Cortex of kidney (tissue), 1 donor: ENCODE results near the gene SLC34A1.

Experiments used
- DNase-seq: peaks from one replicate; lab custom pipeline; 2025; lab: John Stamatoyannopoulos, UW

The SLC34A1 gene

DNA sequence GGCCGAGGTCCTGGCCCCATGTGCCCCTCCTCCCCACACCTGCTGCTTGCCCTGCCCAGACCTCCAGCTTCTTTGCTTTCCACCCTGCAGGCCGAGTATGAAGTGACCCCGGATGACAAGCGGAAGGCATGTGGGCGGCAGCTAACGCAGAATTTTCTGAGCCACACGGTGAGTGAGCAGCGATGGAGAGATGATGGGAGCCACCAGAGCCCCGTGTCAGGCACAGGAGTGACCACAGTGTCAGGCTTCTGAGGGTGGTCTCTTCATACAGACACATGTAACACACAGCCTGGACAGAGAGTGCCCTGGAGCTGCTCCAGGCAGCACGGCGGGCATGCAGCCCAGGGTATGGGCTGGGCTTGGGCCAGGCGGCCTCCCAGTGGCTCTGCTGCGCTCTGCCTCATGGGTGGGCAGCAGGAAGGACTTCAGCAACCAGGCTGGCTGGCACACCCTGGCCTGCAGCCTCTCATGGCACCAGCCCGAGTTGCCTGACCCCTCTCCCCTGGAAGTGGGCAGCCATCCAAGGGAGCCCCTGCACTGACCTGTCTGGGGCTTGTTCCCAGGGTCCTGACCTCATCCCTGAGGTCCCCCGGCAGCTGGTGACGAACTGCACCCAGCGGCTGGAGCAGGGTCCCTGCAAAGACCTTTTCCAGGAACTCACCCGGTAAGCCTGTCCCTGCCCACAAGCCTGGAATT, 48.1 kb downstream of the SLC34A1 start:
- no peak for DNase-seq

DNA sequence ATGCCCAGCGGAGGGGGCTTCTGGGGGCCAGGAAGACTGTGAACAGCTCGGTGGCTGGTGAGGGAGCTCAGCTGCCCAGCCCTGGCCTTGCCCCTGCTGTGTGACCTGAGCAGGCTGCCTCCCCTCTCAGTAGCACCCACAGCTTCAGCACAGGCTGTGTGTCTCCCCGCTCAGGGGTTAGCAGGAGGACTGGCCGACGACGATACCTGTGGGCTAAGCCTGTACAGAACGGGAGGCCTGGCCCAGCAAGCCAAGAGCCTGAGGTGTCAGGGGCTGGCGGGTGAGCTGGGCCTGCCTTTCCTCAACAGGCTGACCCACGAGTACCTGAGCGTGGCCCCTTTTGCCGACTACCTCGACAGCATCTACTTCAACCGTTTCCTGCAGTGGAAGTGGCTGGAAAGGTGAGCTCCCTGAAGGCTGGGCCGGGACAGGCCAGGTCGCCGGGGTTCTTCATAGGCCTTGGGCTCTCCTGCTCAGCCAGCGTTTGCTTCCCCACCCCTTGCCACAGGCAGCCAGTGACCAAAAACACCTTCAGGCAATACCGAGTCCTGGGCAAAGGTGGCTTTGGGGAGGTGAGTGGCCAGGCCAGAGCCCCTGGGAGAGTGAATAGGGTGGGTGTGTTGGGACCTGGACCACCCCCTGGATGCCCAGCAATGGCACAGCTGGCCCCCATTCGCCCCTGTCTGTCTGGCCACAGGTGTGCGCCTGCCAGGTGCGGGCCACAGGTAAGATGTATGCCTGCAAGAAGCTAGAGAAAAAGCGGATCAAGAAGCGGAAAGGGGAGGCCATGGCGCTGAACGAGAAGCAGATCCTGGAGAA, 48.8 kb downstream of the SLC34A1 start:
- no peak for DNase-seq

DNA sequence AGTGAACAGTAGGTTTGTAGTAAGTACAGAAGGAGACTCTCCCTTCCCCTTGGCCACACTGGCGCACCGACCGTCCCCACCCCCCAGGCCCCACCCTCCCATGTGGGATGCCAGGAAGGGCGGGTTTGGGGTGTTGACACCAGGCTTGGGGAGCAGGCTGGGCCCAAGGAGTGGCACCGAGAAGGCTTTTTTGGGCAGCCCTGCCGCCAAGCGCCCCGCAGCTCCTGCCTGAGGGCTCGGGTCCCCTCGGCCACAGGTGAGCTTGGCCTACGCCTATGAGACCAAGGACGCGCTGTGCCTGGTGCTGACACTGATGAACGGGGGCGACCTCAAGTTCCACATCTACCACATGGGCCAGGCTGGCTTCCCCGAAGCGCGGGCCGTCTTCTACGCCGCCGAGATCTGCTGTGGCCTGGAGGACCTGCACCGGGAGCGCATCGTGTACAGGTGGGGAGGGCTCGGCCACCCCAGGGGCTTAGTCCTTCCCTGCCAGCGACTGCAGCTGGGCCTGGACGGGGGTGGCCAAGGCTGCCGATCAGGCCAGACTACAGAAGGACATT, 49.5 kb downstream of the SLC34A1 start:
- DNase-seq, result no peak

DNA sequence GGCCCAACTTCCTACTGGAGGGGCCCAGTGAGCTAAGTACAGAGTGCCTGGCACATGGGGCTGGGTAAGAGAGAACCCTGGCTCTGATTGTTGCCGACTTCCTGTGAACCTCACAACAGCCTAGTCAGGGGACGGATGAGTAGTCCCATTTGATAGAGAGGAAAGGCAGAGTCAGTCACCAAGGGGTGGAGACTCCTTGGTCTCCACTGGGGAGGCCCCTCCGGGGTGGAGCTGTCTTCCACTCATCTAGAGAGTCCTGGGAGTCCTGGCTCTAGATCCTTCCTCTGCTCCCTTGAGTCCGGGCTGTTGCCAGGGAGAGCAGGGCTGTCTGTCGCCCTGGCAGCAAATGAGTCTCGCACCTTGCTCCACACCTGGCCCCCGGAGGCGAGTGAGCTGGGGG, 50.2 kb downstream of the SLC34A1 start:
- DNase-seq, result no peak

DNA sequence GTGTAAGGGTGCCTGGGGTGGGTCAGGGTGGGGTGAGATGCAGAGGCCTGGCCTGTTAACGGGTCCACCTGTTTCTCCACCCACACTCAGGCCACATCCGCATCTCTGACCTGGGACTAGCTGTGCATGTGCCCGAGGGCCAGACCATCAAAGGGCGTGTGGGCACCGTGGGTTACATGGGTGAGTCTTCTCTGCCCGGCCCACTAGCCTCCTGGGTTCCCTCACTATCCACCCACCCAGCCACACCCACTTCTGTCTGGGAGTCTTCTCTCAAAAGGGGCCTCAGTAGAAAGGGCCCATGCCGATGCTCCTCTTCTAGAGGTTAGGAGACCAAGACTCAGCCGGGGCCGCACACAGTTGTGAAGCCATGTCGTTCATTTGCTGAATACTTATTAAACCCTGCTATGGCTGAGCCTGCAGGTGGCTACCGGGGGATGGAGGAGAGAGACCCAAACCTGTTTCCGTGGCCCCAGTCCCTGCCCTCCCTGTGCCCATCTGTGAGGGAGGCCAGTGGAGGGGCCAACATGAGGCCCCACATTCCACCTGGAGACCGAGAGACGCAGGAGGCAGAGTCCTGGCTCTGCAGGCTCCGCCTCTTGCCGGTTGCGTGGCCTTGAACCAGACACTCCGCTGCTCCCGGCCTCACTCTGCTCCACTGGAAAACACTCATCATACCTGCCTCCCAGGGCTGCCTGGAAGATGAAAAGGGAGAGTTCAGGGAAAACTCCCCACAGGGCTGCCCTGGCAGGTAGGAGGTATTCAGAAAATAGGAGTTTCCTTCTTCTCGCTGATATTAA, 50.9 kb downstream of the SLC34A1 start:
- DNase-seq, result no peak

DNA sequence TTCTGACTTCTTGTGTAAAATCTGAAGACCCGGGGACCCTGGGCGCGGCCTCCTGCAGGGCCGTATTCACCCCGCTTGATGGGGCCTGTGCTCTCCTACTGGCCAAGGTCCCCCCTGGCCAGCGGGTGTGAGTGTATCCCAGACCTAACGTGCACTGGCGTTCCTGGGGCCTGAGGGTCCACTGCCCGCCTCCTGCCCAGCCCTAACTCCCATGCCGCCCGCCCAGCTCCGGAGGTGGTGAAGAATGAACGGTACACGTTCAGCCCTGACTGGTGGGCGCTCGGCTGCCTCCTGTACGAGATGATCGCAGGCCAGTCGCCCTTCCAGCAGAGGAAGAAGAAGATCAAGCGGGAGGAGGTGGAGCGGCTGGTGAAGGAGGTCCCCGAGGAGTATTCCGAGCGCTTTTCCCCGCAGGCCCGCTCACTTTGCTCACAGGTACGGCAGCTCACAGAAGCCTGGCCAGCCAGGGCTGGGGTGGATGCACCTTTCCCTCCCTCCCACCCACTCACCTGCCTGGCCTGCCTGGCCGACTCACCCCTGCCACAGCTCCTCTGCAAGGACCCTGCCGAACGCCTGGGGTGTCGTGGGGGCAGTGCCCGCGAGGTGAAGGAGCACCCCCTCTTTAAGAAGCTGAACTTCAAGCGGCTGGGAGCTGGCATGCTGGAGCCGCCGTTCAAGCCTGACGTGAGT, 51.8 kb downstream of the SLC34A1 start:
- DNase-seq, result no peak

DNA sequence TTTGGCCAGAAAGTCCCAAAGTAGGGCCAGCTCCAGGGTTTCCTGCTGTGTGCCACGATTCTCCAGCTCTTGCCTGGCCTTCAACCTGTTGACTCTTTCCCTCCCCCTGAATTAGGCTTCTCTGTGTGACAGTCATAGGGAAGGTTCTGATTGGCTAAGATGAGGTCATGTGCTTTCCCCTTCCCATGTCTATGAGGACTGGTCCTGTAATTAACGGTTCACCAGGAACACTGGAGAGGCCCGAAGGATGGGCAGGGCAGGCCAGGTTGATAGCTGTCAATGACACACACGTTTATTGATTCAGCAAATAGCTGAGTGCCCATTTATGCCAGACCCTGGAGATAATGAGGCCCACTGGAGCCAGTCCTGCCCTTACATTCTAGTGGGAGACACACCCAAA, 53.4 kb downstream of the SLC34A1 start:
- no peak for DNase-seq

DNA sequence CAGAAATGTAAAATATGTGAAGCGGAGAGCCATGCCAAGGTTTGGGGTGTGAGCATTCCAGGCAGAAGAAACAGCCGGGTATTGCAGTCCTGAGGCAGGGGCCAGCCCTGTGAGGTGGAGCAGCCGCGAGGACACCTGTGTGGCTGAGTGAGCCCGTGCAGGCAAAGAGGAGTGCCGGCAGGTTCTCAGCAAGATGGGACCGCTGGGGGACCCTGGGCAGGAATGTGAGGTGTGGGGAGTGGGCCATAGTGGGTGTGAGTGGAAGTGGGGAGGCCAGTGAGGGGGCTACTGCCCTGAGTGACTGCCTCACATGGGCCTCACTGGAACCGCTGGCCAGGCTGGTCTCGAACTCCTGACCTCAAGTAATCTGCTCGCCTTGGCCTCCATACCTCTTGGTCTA, 54.2 kb downstream of the SLC34A1 start:
- no peak for DNase-seq

DNA sequence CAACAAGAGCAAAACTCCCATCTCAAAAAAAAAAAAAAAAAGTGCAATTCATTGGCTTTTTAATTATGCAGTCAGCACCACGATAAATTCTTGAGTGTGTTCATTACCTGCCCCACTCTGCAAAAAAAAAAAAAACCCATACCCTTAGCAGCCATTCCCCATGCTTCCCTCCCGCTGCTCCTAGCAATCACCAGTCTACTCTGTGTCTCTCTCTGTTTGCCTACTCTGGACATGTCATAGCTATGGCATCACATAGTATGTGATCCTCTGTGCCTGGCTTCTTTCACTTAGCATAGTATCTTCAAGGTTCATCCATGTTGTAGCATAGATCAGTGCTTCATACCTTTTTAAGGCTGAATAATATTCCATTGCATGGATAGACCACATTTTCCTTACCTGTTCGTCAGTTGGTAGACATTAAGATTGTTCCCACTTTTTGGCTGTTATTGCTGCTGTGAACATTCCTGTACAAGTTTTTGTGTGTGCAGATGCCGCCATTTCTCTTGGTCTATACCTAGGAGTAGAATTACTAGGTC, 55.4 kb downstream of the SLC34A1 start:
- DNase-seq, result no peak

DNA sequence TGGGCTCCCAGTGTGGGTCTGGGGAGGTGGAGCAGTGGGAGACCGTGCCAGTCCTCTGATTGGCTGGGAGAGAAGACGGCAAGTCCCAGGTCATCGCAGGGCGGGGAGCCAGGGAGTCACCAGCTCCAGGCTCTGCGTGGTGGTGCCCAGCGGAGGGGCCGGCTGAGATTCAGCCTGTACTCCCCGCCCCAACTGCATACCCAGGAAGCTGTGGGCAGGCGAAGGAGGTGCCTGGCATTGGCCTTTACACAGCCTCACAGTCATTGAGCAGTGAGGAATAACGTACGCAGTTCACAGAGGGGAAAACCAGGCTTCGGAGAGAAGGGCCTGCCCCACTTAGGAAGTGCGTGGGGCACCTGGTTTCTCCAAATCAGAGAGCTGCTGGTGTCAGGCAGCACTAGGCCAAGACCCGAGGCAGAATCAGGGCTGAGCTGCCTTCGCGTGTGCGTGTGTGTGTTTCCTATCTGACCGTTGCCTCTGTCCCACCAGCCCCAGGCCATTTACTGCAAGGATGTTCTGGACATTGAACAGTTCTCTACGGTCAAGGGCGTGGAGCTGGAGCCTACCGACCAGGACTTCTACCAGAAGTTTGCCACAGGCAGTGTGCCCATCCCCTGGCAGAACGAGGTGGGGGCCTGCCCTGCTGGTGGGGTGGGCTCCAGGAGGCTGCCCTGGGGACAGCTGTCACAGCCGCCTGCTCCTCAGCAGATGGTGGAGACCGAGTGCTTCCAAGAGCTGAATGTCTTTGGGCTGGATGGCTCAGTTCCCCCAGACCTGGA, 56.2 kb downstream of the SLC34A1 start:
- DNase-seq, result no peak

DNA sequence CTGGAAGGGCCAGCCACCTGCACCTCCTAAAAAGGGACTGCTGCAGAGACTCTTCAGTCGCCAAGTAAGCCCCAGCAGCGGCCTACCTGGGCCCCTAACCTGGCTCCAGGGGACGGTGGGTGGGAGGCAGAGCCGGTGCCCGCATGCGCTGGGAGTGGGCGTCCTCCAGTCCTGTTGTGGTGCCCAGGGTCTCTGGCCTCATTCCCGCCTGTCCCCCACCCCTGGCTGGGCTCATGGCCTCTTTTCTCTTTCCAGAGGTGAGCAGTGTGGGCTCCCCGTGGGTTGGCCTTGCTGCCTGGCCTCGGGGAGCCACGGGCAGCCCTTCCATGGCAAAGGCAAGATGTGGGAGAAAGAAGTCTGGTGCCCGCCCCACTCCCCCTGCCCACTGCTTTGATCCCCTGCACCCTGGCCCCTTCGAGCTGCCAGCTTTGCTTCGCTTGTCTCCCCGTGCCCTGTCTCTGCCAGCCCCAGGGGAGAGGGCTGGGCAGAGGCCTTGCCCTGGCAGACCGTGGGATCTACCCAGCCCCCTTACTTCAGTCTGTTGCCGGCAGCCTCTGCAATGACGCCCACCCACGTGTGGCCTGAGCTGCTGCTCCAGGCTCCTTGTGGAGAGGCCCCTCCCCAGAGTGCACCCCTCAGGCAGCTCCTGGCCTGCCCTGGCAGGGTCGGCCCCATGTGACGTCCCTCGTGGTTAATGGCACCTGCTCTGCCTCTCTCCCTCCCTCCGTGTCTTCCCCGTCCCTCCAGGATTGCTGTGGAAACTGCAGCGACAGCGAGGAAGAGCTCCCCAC, 57.0 kb downstream of the SLC34A1 start:
- no peak for DNase-seq

DNA sequence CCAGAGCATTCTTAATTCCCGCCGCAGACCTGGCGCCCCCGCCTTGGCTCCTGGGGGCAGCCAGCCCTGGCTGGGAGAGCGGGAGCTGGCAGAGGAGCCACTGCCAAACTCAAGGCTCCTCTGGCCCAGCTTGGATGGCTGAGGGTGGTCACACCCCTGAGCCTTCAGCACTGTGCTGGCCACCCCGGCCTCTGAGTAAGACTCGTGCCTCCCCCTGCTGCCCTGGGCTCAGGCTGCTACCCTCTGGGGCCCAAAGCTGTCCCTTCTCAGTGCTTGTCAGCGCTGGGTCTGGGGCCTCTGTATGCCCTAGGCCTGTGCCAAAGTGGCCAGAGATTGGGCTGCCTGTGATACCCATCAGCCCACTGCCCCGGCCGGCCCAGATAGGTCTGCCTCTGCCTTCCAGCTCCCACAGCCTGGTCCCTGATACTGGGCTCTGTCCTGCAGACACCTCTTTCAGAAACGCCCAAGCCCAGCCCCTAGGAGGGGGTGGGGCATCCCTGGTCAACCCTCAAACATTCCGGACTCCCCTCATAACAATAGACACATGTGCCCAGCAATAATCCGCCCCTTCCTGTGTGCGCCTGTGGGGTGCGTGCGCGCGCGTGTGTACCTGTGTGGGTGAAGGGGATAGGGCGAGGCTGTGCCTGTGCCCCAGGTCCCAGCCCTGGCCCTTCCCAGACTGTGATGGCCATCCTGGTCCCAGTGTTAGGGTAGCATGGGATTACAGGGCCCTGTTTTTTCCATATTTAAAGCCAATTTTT, 58.0 kb downstream of the SLC34A1 start:
- DNase-seq, result no peak

DNA sequence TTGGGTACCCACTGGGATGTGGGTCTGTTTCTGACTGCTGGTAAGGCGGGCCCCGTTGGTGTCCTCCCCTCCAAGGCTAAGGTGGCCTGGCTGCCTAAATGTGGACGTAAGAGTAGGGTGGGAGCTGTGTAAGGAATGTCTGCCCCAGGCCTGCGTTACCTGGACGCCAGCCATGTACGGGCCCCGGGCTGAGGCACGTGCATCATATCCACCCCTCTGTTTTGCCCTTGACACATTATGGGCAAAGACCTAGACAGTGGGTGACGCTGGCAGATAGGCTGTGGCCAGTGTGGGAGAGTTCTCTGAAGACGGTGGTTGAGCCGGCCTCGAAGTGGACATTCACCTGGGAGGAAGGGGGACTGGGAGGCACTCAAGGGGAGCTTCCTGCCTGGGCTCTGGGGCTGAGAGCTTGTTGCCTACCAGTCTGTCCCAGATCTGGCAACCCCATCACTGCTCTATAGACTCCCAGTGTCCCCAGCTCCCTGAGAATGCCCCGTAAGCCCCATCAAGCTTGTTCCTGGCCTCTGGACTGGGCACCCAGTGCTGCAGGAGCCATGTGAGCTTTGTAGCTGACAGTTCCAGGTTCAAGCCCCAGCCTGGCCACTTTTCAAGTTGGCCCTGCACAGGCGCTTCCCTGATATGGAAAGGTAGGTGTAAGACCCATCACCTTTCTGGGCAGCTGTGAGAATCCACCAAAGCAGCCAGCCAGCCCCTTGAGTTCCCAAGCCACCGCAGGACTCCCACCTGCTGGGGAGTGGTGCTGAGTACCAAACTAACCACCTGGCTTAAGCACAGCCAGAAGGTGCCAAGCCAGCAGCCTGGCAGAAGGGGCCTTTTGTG, 59.1 kb downstream of the SLC34A1 start:
- DNase-seq, result no peak

DNA sequence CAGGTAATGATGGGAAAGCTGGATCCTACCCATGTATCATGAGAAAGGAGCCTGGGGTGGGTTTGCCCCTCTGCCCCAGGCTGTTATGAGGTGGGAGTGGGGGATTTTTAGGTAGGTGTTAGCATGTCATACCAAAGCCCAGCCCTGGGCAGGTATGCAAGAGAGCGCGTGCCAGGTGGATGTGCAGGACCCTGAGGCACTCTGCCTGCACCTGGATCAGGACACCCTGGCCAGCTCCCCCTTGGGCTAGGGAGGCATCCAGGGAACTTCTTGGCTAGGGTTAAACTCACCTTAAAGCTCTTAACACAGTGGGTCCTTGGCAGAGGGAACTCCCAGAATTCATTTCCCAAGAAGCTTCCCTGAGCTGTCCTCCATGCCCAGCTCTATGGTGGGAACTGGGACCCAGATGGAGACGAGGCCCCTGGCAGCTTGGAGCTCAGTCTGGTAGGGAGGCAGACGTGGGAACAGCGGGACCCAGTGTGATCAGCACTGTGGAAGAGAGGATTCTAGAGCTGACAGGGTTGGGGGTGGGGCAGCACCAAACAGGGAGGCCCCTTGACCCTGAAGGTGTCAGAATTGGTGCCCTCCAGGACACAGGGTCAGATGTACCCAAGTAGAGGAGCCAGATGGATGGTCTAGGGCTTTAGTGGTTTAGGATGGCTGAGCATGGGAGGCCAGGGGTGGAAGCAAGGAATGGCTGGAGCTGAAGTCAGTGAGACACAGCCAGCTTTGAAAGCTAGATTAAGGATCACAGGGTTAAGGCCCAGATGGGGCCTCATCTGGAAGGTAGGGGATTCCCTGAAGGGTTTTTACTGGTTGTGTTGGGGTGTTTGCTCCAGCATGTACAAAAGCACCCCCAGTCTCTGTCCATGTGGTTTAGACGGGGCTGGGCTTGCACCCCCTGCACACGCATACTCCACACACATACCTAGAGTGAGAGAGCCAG, 60.1 kb downstream of the SLC34A1 start:
- DNase-seq, result no peak

DNA sequence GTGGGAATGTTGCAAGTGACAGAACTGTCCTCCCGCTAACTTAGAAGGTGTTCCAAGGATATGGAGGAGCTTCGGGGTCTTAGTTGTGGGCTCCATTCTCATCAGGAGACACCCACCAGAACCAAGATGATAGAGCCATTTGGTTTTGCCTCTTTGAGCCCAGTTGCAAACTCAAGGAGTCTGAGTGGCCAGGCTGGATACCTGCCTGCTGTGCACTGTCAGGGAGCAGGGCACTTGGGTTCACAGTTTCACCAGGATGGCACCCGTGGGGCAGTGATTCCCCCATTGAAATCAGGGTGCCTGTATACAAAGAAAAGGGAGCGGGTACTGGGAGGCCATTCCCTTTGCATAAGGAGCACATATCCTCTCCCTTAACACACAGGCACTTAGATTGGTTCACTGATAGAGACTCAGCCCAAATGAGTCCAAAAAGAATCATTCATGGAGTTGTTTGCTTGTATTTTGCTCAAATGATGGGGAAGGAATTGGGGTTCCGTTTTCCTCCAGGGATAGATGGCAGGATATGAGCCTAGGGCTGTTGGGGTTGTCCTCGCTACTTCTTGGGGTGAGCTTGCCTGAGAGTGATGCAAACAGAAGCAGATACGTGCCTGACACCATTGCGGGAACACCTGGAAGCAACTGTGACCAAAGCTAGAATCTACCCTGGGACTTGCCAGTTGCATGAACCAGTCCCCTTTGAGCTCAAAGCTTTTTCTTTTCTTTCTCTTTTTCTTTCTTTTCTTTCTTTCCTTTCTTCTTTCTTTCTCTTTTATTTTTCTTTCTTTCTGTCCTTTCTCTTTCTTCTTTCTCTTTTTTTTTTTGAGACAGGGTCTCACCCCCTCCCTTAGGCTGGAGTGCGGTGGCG, 61.0 kb downstream of the SLC34A1 start:
- no peak for DNase-seq

DNA sequence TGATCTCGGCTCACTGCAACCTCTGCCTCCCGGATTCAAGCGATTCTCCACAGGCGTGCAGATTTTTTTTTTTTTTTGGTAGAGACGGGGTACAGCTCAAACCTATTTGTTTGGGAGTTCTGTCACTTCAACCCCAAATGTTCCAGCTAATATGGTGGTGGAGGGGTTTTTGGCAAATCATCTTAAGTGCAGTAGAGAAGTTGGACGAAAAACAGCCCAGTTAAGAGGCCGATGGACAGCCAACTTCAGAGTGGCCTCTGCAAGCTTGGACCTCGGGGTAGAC, 61.6 kb downstream of the SLC34A1 start:
- DNase-seq, result no peak
